Endothelial cell of umbilical vein (primary cell): ENCODE data around the gene PRSS21.

ENCODE experiments used
- CTCF ChIP-seq, 2 donors: IDR thresholded peaks; 1 replicate in 1 of 2; 2 replicates in 1 of 2; pipeline ENCODE4 v1.5.1; 2011; ENCODE audit warnings: low read length in 2 of 2, mild to moderate bottlenecking in 2 of 2, moderate library complexity in 2 of 2, control low read depth in 1 of 2, inconsistent platforms in 1 of 2, low read depth in 1 of 2; ENCODE audit not compliant: insufficient read depth in 1 of 2; ENCODE audit errors: extremely low read depth in 1 of 2
- EZH2 ChIP-seq: IDR thresholded peaks from 2 replicates; pipeline ENCODE4 v1.6.1; 2012; ENCODE audit warnings: borderline replicate concordance, low read depth, mild to moderate bottlenecking, moderate library complexity, low read length, inconsistent platforms; ENCODE audit not compliant: severe bottlenecking
- FOS ChIP-seq: IDR thresholded peaks from 2 replicates; pipeline ENCODE4 v1.6.1; 2011; ENCODE audit warnings: mild to moderate bottlenecking, low read length, moderate library complexity, borderline replicate concordance; ENCODE audit not compliant: insufficient read depth
- GATA2 ChIP-seq: IDR thresholded peaks from 2 replicates; pipeline ENCODE4 v1.7.0; 2011; ENCODE audit warnings: low read depth, mild to moderate bottlenecking, moderate library complexity, mixed read lengths, low read length; ENCODE audit not compliant: insufficient read length, insufficient read depth
- MAX ChIP-seq: IDR thresholded peaks from 2 replicates; pipeline ENCODE4 v1.6.1; 2011; ENCODE audit not compliant: insufficient read depth, insufficient read length
- MYC ChIP-seq: IDR thresholded peaks from one replicate; pipeline ENCODE4 v1.6.1; 2011; ENCODE audit warnings: mild to moderate bottlenecking, low read depth, low read length
- POLR2A ChIP-seq: IDR thresholded peaks from 2 replicates; pipeline ENCODE4 v1.6.1; 2012; ENCODE audit warnings: low read depth, mild to moderate bottlenecking, control low read depth, low read length

- TF ChIP-seq POLR2A (no peak), CTCF (IDR thresholded peaks at IDR 0.05; ENCODE audit: extremely low read depth in 1 of 2, insufficient read depth in 1 of 2, low read depth in 1 of 2, low read length in 2 of 2) (no peak), EZH2 (no peak), GATA2 (no peak), FOS (no peak), MAX (no peak), MYC (no peak)
Observed at GRCh38 chr16:2833776-2834175, 16.7 kb downstream of the PRSS21 start.
